Kidney (tissue), 14 donors: ENCODE data around the gene STYXL1. TPM values are rescaled to one million over a fixed set of nuclear protein-coding genes. Genes with fewer than 3 reads are reported as not detected.
A peak's percentile ranks its signal among the peaks of the same experiment; 100 is the strongest.
"Not testable (repeated sequence)": the region's sequence is repeated elsewhere in the genome, so short reads cannot be mapped to it uniquely, and the experiment has no call there.

Source experiments
- DNase-seq, 5 donors: peaks; one replicate each; pipeline ENCODE4 v3.0.0-alpha.2; 2013 to 2020
- FAIRE-seq: peaks from 2 replicates; lab custom pipeline; 2012; peaks lifted over from hg19 to GRCh38; lab: Jason Lieb, UNC
- H3K27ac ChIP-seq, 2 donors: one replicate each; pipeline ENCODE4 v1.7.0; 2013; ENCODE audit warnings: low read depth in 2 of 2, low read length in 2 of 2, inconsistent platforms in 1 of 2
- H3K27me3 ChIP-seq: one replicate; pipeline ENCODE4 v1.7.1; 2013; ENCODE audit warnings: low read length, inconsistent platforms; ENCODE audit not compliant: control insufficient read depth, insufficient read depth
- H3K36me3 ChIP-seq, 3 donors: one replicate each; pipeline versions ENCODE4 v1.7.0 to v1.7.1; 2013; ENCODE audit warnings: low read length in 3 of 3, control low read depth in 1 of 3, inconsistent platforms in 1 of 3; ENCODE audit not compliant: insufficient read depth in 3 of 3, control insufficient read depth in 2 of 3
- H3K4me1 ChIP-seq, 3 donors: one replicate each; pipeline versions ENCODE4 v1.7.0 to v1.7.1; 2013; ENCODE audit warnings: low read length in 3 of 3, inconsistent platforms in 1 of 3, low read depth in 1 of 3; ENCODE audit not compliant: control insufficient read depth in 2 of 3, insufficient read depth in 2 of 3
- H3K4me3 ChIP-seq, 3 donors: one replicate each; pipeline versions ENCODE4 v1.7.0 to v1.8.1; 2013; ENCODE audit warnings: low read length in 3 of 3, control low read depth in 1 of 3, inconsistent platforms in 1 of 3
- H3K9ac ChIP-seq, 3 donors: one replicate each; pipeline versions ENCODE4 v1.7.0 to v1.7.1; 2013; ENCODE audit warnings: low read length in 3 of 3, control low read depth in 1 of 3, inconsistent platforms in 1 of 3
- H3K9me3 ChIP-seq, 3 donors: one replicate each; pipeline versions ENCODE4 v1.7.0 to v1.7.1; 2013; ENCODE audit warnings: low read length in 3 of 3, control low read depth in 1 of 3, inconsistent platforms in 1 of 3; ENCODE audit not compliant: control insufficient read depth in 2 of 3, insufficient read depth in 1 of 3
- intact Hi-C: fragments of 100-400 bp; cut with DNase I; formaldehyde crosslinking; loops from one replicate; pipeline ENCODE4 v1.11.1; 2022
- polyA plus RNA-seq: library from polyadenylated mRNA; stranded (reverse); fragments of 350-450 nt; fragmentation: Illumina TruSeq; extraction: RNeasy Lipid Tissue Mini Kit (QIAGEN cat#74804); gene quantifications from one replicate; pipeline ENCODE4 v1.2.3, GENCODE V29; 2014; ENCODE audit warnings: low read depth, low replicate concordance; ENCODE audit not compliant: insufficient read depth
- total RNA-seq: library from RNA; stranded (reverse); fragmentation: NEBNext Ultra II Directional; extraction: Animal tissue kit (Norgen Biotek cat#: 25700); gene quantifications from one replicate; pipeline ENCODE4 v1.2.1, GENCODE V29; 2021
- TF ChIP-seq, protein P1 (sequence below): IDR thresholded peaks from 3 replicates; pipeline ENCODE4 v1.5.1; 2012; ENCODE audit warnings: mild to moderate bottlenecking, moderate library complexity, borderline replicate concordance; ENCODE audit not compliant: insufficient read depth; ENCODE audit errors: extremely low read depth
- donor health status: control.
- donor health status: control.
- donor health status: control.
- donor health status: control.
- donor health status: control.
- donor health status: DM: yes; HTN: yes; CAD: no.
- donor health status: Normal renal cell carcinoma (clear cell type).

STYXL1 gene
- total and polyA plus RNA-seq, 2 donors from 2014 or later, result 29.9 to 55.5 TPM

DNA sequence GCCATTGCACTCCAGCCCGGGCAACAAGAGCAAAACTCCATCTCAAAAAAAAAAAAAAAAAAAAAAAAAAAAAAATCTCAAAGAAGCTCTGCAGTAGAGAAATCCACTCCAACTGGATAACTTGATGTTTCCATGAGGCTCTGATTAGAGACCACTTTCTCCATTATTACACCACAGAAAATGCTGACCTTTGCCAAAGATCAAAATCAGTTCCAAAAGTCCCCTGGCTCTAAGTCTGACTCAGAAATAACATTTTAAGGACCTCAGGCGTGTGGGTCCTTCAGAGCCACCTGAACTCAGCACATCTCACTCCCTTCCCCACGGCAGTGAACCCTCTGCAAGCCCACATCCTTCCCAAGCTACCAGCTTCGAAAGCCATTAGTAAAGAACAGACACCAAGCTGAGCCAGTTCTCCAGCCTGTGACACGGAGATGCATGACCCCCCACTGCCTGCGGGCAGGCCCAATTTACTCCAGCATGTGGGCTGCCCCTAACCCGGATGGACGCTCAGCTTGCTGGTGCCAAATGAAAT, 39.6 kb downstream of the STYXL1 start:
- intact Hi-C loops, result no loop called here
- TF ChIP-seq, protein P1, sequence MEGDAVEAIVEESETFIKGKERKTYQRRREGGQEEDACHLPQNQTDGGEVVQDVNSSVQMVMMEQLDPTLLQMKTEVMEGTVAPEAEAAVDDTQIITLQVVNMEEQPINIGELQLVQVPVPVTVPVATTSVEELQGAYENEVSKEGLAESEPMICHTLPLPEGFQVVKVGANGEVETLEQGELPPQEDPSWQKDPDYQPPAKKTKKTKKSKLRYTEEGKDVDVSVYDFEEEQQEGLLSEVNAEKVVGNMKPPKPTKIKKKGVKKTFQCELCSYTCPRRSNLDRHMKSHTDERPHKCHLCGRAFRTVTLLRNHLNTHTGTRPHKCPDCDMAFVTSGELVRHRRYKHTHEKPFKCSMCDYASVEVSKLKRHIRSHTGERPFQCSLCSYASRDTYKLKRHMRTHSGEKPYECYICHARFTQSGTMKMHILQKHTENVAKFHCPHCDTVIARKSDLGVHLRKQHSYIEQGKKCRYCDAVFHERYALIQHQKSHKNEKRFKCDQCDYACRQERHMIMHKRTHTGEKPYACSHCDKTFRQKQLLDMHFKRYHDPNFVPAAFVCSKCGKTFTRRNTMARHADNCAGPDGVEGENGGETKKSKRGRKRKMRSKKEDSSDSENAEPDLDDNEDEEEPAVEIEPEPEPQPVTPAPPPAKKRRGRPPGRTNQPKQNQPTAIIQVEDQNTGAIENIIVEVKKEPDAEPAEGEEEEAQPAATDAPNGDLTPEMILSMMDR, result no peak
- DNase-seq (peak in 1 of 5 donors; percentile 32), FAIRE-seq (no peak)
- Histone ChIP-seq H3K4me1 (no peaks in the 10 kb centered on the region), H3K9ac (no peak overlapping the region), H3K27me3 (no peaks in the 10 kb centered on the region), H3K36me3 (peaks cover 0 to 10% (median 3%) of the 10 kb centered on the region in 3 donors), H3K27ac (no peak overlapping the region), H3K9me3 (no peaks in the 10 kb centered on the region), H3K4me3 (no peak overlapping the region)

GRCh38 chr7:76005004-76005403, 42.8 kb downstream of the STYXL1 start:
- H3K4me1 ChIP-seq, FAIRE-seq, H3K4me3 ChIP-seq, intact Hi-C loops, H3K9me3 ChIP-seq, DNase-seq, H3K27ac ChIP-seq, H3K27me3 ChIP-seq, H3K9ac ChIP-seq: not testable (repeated sequence)
- H3K36me3 ChIP-seq, result peaks cover 0 to 15% (median 7%) of the 10 kb centered on the region in 3 donors

DNA sequence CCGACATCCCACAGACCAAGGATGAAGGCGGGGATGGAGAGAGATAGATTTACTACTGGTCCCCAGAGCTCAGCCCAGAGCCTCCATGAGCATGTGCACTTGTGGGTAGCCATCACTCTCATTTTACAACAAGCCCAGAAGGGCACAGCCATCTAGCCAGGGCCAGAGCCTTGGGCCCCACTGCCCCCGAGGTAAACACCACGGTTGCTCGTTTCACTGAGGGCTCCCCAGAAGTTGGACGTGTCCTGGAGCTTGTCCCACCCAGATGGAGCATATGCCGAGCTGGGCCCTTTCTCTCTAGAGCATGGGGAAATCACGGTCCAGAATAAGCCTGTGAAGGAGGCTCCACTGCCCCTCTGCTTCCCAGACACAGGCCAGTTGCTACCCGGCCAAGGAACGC, 44.4 kb downstream of the STYXL1 start:
- intact Hi-C loops, result no loop called here
- Histone ChIP-seq H3K27ac (no peak overlapping the region), H3K27me3 (no peaks in the 10 kb centered on the region), H3K9ac (no peak overlapping the region), H3K36me3 (peaks cover 0 to 13% (median 7%) of the 10 kb centered on the region in 3 donors), H3K4me3 (no peak overlapping the region), H3K4me1 (no peaks in the 10 kb centered on the region), H3K9me3 (no peaks in the 10 kb centered on the region)
- DNase-seq (peak in 1 of 5 donors; percentile 24), FAIRE-seq (no peak)
- TF ChIP-seq, protein P1, result no peak

DNA sequence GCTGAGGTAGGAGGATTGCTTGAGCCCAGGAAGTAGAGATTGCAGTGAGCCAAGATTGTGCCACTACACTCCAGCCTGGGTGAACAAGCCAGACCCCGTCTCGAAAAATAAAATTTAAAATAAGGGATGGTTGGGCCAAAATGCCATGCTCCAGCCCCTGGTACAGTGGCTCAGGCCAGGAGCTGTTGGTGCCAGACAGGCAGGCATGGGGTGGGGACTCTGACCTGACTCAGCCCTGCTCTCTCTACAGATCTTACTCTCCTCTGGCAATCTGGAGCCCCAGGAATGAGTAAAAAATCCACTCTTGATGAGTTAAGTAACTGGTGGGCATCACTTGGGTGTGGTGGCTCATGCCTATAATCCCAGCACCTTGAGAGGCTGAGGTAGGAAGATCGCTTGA, 45.0 kb downstream of the STYXL1 start:
- Histone ChIP-seq H3K36me3 (peaks cover 0 to 13% (median 7%) of the 10 kb centered on the region in 3 donors), H3K9ac (no peak overlapping the region), H3K27me3 (no peaks in the 10 kb centered on the region), H3K4me1 (no peaks in the 10 kb centered on the region), H3K9me3 (no peaks in the 10 kb centered on the region), H3K27ac (no peak overlapping the region), H3K4me3 (no peak overlapping the region)
- no peak for DNase-seq
- intact Hi-C loops, result no loop called here
- FAIRE-seq, result no peak
- TF ChIP-seq, protein P1, result no peak
